PC-9 (cell line): ENCODE data around the gene SCAP.

Source experiments
- CTCF ChIP-seq: fragments of 200-600 bp; sonication (generic); conservative IDR thresholded peaks from 2 replicates; pipeline ENCODE4 v1.6.1; 2017; ENCODE audit warnings: mixed run types, antibody characterized with exemption, mild to moderate bottlenecking, moderate library complexity
- EZH2 ChIP-seq: fragments of 200-600 bp; sonication (generic); IDR thresholded peaks from 2 replicates; pipeline ENCODE4 v1.8.0; 2017; ENCODE audit warnings: antibody characterized with exemption, low read depth

GRCh38 chr3:47394881-47395280, 80.9 kb downstream of the SCAP start:
- TF ChIP-seq CTCF (no peak), EZH2 (no peak)
